Measurements from ENCODE around the gene EEFSEC. TPM values are rescaled to one million over a fixed set of nuclear protein-coding genes. Genes with fewer than 3 reads are reported as not detected.

Gene EEFSEC
- total RNA-seq, 1 donor from 2014 or later: 16.2 TPM

DNA sequence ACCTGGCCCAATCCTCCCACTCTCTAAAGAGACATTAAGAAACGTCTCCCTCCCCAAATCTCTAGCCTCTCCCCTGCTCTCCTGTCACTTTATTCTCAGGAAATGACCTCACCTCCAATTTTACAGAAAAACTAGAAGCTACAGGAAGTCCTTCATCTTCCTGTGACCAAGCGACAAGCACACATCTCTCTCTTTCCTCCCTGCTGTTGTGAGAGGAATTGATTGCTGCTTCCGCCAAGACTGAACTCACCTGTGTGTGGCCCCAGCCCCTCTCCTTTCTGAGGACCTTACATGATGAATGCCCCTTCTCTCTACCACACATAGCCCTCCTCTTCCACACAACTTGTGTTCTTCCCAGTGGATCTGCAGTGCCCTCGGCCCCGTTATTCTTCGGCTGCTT, 295.2 kb downstream of the EEFSEC start:
- Histone ChIP-seq H3K27me3 (no peaks in the 10 kb centered on the region), H3K36me3 (no peaks in the 10 kb centered on the region), H3K4me3 (no peak overlapping the region), H3K4me1 (no peaks in the 10 kb centered on the region), H3K27ac (no peak overlapping the region), H3K9me3 (no peaks in the 10 kb centered on the region)
- intact Hi-C loops (cut with DNase I): no loop called here
- no peak for DNase-seq (ENCODE audit: low spot score in 2 of 2)
- TF ChIP-seq, protein P1, sequence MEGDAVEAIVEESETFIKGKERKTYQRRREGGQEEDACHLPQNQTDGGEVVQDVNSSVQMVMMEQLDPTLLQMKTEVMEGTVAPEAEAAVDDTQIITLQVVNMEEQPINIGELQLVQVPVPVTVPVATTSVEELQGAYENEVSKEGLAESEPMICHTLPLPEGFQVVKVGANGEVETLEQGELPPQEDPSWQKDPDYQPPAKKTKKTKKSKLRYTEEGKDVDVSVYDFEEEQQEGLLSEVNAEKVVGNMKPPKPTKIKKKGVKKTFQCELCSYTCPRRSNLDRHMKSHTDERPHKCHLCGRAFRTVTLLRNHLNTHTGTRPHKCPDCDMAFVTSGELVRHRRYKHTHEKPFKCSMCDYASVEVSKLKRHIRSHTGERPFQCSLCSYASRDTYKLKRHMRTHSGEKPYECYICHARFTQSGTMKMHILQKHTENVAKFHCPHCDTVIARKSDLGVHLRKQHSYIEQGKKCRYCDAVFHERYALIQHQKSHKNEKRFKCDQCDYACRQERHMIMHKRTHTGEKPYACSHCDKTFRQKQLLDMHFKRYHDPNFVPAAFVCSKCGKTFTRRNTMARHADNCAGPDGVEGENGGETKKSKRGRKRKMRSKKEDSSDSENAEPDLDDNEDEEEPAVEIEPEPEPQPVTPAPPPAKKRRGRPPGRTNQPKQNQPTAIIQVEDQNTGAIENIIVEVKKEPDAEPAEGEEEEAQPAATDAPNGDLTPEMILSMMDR (IDR thresholded peaks at IDR 0.05): no peak

DNA sequence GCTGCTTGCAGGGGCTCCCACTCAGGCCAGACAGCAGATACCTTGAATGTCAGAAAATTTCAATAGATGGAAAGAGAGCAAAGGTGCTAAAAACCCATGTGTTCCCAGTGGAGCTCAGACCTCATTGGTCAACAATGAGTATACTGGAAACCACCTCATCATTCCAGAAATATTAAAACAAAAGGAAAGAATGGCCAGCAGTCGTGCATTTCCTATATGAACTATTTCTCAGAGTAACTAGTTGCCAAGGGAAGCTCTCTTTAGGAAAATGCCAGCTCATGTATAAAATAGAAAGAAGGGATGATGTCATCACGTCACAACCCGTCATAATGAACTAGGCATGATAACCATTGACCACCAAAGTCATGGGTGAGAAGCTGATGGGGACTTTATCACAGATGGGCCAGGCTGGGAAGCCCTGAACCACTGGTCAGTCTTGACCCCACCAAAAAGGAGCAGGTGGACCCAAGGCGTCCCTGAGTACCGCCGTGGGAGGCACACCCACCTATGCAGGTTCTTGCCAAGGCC, 295.9 kb downstream of the EEFSEC start:
- no peak overlapping the region for H3K4me3 ChIP-seq
- no peaks in the 10 kb centered on the region for H3K27me3 ChIP-seq
- H3K4me1 ChIP-seq: no peaks in the 10 kb centered on the region
- intact Hi-C loops (cut with DNase I): no loop called here
- no peaks in the 10 kb centered on the region for H3K9me3 ChIP-seq
- DNase-seq (ENCODE audit: low spot score in 2 of 2): no peak
- H3K27ac ChIP-seq: no peak overlapping the region
- H3K36me3 ChIP-seq: no peaks in the 10 kb centered on the region
- TF ChIP-seq, protein P1 (IDR thresholded peaks at IDR 0.05): no peak

DNA sequence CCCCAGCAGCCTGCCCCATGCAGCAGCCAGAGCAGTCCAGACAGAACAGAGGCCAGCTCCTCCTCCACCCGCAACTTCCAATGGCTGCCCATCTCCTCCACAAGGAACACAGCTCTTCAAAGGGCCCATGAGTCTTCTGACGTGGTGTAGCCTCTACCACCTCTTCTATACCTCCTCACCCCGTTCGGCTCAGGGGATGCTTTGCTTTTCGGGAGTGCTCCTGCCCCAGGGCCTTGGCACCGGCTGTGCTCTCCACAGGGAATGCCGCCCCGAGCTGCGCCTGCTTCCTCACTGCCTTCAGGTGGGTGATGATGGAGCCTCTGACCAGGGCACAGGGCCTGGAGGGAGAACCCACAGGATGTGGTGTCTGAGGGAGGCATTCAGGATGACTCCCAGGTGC, 298.8 kb downstream of the EEFSEC start:
- DNase-seq (ENCODE audit: low spot score in 2 of 2): no peak
- Histone ChIP-seq H3K27me3 (no peaks in the 10 kb centered on the region), H3K36me3 (no peaks in the 10 kb centered on the region), H3K9me3 (no peaks in the 10 kb centered on the region), H3K27ac (no peak overlapping the region), H3K4me1 (no peaks in the 10 kb centered on the region), H3K4me3 (no peak overlapping the region)
- TF ChIP-seq, protein P1 (IDR thresholded peaks at IDR 0.05): no peak
- intact Hi-C loops (cut with DNase I): no loop called here

DNA sequence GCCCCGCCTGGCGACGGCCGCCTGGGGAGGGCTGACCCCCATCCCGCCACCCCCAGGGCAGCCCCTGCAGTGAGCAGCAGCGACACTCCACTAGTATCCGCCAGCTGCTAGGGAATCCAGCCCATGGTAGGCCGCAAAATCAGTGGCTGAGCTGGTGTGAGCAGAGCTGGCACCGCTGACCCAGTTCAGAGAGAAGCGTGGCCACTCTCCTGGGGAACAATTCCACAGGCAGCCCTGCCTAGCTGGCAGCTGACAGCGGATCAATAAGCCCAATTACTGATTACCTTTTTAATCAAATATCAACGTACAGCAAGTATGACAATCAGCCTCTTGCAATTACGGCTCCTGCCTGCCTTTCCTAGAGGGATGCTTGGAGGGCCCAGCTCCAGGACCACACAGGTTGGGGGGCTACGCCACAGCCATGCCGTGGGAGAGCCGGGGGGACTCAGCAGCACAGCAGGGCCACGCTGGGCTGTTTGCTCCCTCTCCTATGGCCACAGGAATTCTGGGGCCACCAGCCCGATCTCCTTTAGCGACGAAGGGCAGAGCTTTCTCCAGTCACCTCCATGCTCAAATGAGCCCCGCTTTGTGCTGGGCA, 299.5 kb downstream of the EEFSEC start:
- Histone ChIP-seq H3K27ac (no peak overlapping the region), H3K36me3 (no peaks in the 10 kb centered on the region), H3K4me3 (no peak overlapping the region), H3K9me3 (no peaks in the 10 kb centered on the region), H3K27me3 (no peaks in the 10 kb centered on the region), H3K4me1 (no peaks in the 10 kb centered on the region)
- no peak for DNase-seq (ENCODE audit: low spot score in 2 of 2)
- TF ChIP-seq, protein P1 (IDR thresholded peaks at IDR 0.05): no peak
- intact Hi-C loops (cut with DNase I): no loop called here

DNA sequence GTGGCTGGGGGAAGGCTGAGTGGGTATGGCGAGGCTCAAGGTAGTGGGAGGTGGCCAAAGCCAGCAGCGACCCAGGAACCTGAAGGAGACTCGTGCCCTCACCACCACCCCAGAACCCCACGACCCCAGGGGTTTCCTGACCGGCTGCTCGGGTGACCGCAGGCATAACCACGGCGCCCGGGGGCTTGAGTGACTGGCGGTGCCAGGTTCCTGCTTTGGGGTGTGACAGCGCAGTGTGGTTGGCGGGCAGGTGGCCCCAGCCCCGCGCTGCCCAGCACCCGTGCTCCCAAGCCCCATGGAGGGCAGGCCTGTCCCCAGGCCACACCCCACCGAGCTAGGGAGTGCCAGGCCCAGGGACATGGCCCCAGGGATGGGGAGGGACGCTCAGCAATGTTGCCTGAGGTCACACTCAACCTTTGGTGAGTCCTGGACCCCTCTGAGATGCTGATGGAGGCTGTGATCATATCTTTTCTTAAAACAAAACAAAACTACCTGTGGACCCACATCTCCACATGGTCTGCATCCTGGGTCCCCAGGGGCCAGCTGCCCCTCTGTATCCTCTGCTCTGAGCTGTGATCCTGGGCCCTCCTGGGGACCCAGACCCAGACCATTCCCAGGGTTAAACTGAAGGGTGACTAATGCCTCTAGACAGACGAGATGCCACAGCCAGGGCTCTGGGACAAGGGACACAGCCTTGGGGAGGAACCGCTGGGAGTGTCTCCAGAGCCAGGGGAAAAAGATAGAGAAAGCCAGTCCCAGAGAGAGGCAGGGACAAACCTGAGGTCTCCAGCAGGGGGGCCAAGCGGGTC, 300.4 kb downstream of the EEFSEC start:
- intact Hi-C loops (cut with DNase I): no loop called here
- Histone ChIP-seq H3K4me3 (no peak overlapping the region), H3K36me3 (no peaks in the 10 kb centered on the region), H3K27ac (no peak overlapping the region), H3K27me3 (no peaks in the 10 kb centered on the region), H3K9me3 (no peaks in the 10 kb centered on the region), H3K4me1 (no peaks in the 10 kb centered on the region)
- DNase-seq (ENCODE audit: low spot score in 2 of 2): no peak
- TF ChIP-seq, protein P1 (IDR thresholded peaks at IDR 0.05): no peak
